T-helper 1 cell (primary cell): ENCODE results near the gene NEIL1.
A peak's percentile ranks its signal among the peaks of the same experiment; 100 is the strongest.
"Not testable (repeated sequence)": the region's sequence is repeated elsewhere in the genome, so short reads cannot be mapped to it uniquely, and the experiment has no call there.

ENCODE experiments used
- DNase-seq, 5 donors: peaks; one replicate each; pipeline ENCODE4 v3.0.0-alpha.2; 2012 to 2020

NEIL1 gene

GRCh38 chr15:75333654-75334419 lies 13.0 kb upstream of the NEIL1 start:
- not testable (repeated sequence) for DNase-seq

- no peak for DNase-seq
Observed at GRCh38 chr15:75335313-75335704, 11.5 kb upstream of the NEIL1 start.

- peak; percentile 43 to 83 (median 58) for DNase-seq
Observed at GRCh38 chr15:75335705-75336355, 11.0 kb upstream of the NEIL1 start, which contains the start of gene COMMD4. Gene COMMD4 (plus strand): TSS chr15:75336063. CDS start chr15:75336090, 27 bp downstream.

- no peak for DNase-seq
Observed at GRCh38 chr15:75338661-75339240, 8.1 kb upstream of the NEIL1 start.

- DNase-seq: no peak
Observed at GRCh38 chr15:75339531-75340240, 7.2 kb upstream of the NEIL1 start.

GRCh38 chr15:75342221-75342620 lies 4.6 kb upstream of the NEIL1 start:
- DNase-seq: no peak

- not testable (repeated sequence) for DNase-seq
Observed at GRCh38 chr15:75343953-75344352, 2.9 kb upstream of the NEIL1 start.

GRCh38 chr15:75347222-75348033 lies 589 bp downstream of the NEIL1 start:
- DNase-seq: peak in 4 of 5 donors; percentile 34 to 57 (median 42)

GRCh38 chr15:75348034-75348561 lies 1.3 kb downstream of the NEIL1 start:
- no peak for DNase-seq

GRCh38 chr15:75348562-75349350 lies 1.9 kb downstream of the NEIL1 start:
- no peak for DNase-seq

GRCh38 chr15:75349351-75349669 lies 2.5 kb downstream of the NEIL1 start:
- not testable (repeated sequence) for DNase-seq

- peak; percentile 45 to 96 (median 69) for DNase-seq
Observed at GRCh38 chr15:75349851-75350588, 3.2 kb downstream of the NEIL1 start.

- no peak for DNase-seq
Observed at GRCh38 chr15:75350601-75351361, 3.9 kb downstream of the NEIL1 start.

- DNase-seq: no peak
Observed at GRCh38 chr15:75352186-75353080, 5.6 kb downstream of the NEIL1 start.

GRCh38 chr15:75353604-75354003 lies 6.8 kb downstream of the NEIL1 start:
- no peak for DNase-seq

GRCh38 chr15:75354454-75354853 lies 7.6 kb downstream of the NEIL1 start:
- DNase-seq: no peak

- DNase-seq: no peak
Observed at GRCh38 chr15:75355369-75355768, 8.5 kb downstream of the NEIL1 start.

- DNase-seq: no peak
Observed at GRCh38 chr15:75356006-75356405, 9.2 kb downstream of the NEIL1 start.

- DNase-seq: no peak
Observed at GRCh38 chr15:75356517-75356916, 9.7 kb downstream of the NEIL1 start.
